HG03460 (cell line): ENCODE results near the gene TUBB2A.
A peak's percentile ranks its signal among the peaks of the same experiment; 100 is the strongest.
"Not testable (repeated sequence)": the region's sequence is repeated elsewhere in the genome, so short reads cannot be mapped to it uniquely, and the experiment has no call there.

Experiments used
- ATAC-seq: cut with Tn5 transposase; IDR thresholded peaks from one replicate; pipeline ENCODE4 v1.9.1; 2021; ENCODE audit not compliant: unreplicated experiment

The TUBB2A gene

GRCh38 chr6:3157131-3157933 lies at the start of gene TUBB2A:
TSS of gene TUBB2A (minus strand) at chr6:3157544. CDS start at chr6:3157463, 81 bp downstream.
- ATAC-seq, result peak; percentile 71

DNA sequence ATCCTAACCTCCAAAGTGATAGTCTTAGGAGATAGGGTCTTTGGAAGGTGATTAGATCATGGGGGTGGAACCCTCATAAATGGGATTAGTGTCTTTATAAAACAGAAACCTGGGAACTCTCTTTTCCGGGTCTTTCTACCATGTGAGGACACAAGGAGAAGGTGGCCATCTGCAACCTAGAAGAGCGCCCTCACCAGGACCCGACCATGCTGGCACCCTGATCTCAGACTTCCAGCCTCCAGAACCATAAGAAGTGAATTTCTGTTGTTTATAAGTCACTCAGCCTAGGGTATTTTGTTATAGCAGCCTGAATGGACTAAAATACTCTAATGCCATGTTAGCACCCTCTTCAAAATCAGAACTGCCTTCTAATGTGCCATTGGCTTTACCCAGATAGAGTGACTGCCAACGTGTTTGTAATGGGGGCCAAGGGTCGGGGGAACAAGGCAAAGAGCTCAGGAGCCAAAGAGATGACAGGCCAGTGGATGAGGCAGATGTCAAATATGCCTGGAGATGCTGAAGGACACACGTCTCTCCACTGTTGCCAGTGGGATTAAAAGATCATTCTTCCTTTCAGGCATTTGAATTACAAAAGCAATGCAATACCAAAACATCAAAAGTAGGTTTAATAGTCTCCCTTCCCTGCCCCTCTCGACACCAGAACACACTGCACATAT lies 49.1 kb upstream of the TUBB2A start:
- ATAC-seq, result no peak

- no peak for ATAC-seq
Measured at GRCh38 chr6:3205913-3206312, 48.6 kb upstream of the TUBB2A start.

- ATAC-seq, result no peak
Measured at GRCh38 chr6:3204921-3205320, 47.6 kb upstream of the TUBB2A start.

GRCh38 chr6:3202999-3203696 lies 45.8 kb upstream of the TUBB2A start:
- ATAC-seq, result no peak

DNA sequence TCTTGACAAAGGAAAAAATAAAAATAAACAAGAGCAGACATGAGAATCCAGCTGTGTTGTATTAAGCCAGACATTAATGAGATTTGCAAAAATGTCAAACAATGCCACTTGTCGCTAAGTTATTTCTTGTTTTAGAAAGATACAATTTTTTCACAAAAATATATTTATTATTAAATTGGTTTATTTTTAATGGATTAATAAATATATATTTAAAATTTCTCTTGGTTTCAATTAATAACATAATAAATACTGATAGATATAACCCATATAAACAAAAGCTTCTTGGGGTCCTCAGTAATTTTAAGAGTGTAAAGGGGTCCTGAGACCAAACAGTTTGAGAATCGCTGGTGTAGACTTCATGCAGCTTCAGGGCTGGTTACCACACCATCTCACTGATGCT lies 44.0 kb upstream of the TUBB2A start:
- no peak for ATAC-seq

- no peak for ATAC-seq
Measured at GRCh38 chr6:3200682-3201081, 43.3 kb upstream of the TUBB2A start.

- ATAC-seq, result no peak
Measured at GRCh38 chr6:3199382-3199781, 42.0 kb upstream of the TUBB2A start.

- not testable (repeated sequence) for ATAC-seq
Measured at GRCh38 chr6:3197734-3198133, 40.4 kb upstream of the TUBB2A start.

GRCh38 chr6:3196770-3197169 lies 39.4 kb upstream of the TUBB2A start:
- no peak for ATAC-seq

GRCh38 chr6:3195695-3196497 lies 38.6 kb upstream of the TUBB2A start:
- ATAC-seq, result no peak

DNA sequence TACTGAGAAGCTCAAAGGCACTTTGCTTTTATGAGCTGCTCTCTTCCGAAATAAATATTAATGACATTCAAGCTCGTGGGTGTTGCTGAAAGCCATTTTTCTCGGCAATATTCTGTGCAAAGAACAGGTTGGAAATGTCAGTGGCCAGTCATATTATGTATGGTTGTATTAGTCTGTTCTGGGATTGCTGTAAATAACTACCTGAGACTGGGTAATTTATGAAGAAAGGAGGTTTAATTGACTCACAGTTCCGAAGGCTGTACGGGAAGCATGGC lies 38.0 kb upstream of the TUBB2A start:
- ATAC-seq, result no peak

DNA sequence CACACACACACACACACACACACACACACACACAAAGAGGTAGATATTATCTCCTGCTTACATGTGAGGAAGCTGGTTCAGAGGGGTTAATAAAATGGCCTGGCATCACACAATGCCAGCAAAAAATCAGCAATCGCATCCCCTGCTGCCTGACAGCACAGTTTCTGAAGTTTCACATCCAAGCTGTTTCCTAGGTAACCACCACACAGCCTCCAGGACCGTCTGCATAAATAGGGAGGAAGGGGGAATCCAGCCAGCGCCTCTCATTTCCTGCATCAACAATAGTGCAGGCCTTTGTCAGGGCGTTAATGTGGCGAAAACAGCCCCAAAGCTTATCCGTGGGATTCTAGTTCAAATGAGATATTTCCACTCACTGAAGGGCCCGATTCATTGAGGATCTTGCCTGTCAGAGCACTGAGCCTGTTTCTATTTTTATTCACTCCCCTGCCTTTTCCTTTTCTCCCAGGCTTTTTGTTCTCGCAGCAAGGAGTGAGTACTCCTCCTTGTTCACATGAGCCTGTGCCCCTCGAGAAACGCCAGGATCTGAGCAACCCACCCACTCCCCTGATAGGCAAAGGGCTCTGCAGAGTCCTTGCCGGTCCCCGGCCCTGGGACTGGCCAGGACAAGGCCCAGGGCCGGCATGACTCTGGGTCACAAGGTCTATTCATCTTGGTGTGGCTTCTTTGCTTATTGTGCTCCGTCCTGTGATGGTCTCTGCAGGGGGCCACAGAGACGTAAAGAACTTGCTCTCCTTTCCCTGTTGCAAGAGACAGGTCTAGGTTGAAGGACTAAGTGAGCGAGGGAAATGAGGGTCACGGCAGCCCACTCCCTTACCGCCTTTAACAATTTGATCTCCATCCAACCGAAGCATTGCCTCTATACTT lies 37.4 kb upstream of the TUBB2A start:
- no peak for ATAC-seq

DNA sequence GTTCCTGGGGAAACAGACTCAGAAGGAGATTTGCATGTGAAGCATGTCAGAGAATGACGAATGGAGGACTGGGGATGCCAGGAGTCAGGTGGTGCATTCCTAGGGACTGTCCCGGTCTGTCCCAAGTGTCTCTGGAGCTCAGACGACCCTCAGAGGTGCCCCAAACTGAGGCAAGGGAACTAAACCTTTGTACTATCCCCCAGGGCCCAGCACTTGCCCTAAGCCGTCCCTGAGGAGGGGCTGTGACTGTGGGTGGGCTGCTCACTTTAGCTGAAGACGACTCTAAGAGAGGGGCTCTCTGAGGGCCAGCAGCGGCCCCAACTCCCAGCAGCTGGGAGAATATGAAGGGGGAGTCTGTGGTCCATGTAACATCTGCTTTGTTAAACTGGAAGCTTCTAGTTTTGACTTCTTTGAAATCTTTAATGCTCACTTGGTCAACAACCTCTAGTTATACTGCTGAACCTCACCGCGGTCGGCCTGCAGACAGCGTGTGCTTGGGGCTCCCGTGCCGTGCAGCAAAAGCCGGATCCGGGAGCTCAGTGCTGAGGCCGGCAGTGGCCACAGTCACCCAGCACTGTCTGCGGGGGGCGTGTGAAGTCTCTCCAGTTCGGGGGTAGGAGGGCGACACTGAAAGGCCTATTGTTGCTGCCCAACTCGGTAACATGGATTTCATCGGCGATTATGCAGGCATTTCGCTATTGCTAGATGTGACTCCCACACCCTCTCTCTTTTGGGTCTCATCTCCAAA lies 35.9 kb upstream of the TUBB2A start:
- ATAC-seq, result no peak

DNA sequence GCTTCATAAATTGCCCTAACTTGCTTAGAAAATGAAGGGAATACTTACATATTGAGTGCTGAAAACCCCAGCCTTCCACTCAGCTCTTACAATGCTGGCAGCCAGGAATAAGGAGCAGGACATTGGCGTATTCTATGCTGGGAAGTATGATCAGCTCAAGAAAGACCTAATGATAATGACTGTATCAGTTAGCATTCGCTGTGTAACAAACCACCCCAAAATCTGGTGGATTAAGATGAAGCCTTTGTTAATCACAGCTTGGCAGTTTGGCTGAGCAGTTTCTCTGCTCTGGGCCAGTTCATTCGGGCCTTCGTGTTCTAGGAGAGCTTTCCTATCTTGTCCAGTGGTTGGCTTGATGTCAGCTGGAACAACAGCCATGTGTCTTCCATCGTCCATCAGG lies 33.4 kb upstream of the TUBB2A start:
- ATAC-seq, result no peak

- ATAC-seq, result no peak
Measured at GRCh38 chr6:3190056-3190455, 32.7 kb upstream of the TUBB2A start.

GRCh38 chr6:3189192-3189591 lies 31.8 kb upstream of the TUBB2A start:
- not testable (repeated sequence) for ATAC-seq

GRCh38 chr6:3188262-3188661 lies 30.9 kb upstream of the TUBB2A start:
- ATAC-seq, result no peak

- no peak for ATAC-seq
Measured at GRCh38 chr6:3186974-3187382, 29.6 kb upstream of the TUBB2A start.

GRCh38 chr6:3183066-3183465 lies 25.7 kb upstream of the TUBB2A start:
- ATAC-seq, result no peak
